GM10847 (cell line): Measurements from ENCODE around the gene REX1BD.

Experiments used
- POLR2A ChIP-seq: IDR thresholded peaks from 2 replicates; pipeline ENCODE4 v1.6.1; 2011; ENCODE audit not compliant: insufficient read length; ENCODE audit errors: extremely low read depth

REX1BD gene

DNA sequence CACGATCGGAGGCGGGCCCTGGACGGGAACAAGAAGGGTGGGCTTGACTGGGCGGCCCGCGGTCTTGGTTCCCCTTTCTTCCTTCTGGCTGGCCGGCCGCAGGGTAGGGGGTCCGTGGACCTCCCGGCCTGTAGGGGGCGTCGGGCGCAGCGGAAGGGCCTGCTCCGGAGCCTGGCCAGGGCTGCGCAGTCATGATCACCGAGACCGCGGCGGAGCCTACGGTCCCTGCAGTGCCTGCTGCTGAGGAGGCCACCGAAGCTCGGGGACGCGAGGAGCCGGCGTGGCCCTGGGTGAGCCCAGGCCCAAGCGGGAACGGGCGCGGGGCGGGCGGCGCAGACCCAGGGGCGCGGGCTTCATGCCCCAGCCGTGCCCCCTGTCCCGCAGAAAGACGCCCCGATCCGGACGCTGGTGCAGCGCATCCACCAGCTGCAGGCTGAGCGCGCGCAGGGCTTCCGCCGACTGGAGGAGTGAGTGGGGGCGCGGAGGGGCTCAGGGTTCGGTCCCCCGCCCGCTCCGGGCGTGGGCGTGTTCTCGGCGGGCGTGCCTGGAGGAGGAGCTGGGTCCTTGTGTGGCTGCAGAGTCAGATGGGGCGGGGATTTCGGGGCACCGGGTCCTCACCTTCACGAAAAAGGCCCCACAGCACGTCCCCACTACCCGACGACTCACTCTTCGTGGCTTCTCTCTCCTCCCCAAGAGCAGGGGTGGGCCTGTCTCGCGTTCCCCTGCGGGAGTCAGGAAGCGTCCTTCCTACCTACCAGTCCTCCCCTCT is at the start of gene REX1BD:
TSS of gene REX1BD (plus strand) at position 188 of the 769 bp plus-strand sequence. CDS start at position 192, 4 bp downstream.
- peak; percentile 78 for TF ChIP-seq POLR2A

DNA sequence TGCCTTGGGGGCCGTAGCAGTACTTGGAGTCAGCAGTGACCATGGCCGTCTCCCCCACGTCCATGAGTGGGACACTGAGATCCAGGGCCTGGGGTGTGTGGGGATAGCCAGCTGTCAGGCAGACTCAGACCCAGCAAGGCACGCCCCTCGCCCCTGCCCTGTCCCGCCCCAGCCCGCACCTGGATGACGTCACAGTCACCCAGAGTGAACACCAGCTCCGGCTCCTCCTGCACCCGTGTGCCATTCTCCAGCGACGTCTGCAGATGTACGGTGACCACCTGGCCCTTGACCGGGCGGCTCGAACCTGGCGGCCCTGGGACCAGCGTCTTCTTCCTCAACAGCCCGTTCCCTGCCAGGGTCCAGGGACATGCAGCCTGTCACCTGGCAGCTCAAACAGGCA is 49.2 kb upstream of the REX1BD start:
- TF ChIP-seq POLR2A: no peak

DNA sequence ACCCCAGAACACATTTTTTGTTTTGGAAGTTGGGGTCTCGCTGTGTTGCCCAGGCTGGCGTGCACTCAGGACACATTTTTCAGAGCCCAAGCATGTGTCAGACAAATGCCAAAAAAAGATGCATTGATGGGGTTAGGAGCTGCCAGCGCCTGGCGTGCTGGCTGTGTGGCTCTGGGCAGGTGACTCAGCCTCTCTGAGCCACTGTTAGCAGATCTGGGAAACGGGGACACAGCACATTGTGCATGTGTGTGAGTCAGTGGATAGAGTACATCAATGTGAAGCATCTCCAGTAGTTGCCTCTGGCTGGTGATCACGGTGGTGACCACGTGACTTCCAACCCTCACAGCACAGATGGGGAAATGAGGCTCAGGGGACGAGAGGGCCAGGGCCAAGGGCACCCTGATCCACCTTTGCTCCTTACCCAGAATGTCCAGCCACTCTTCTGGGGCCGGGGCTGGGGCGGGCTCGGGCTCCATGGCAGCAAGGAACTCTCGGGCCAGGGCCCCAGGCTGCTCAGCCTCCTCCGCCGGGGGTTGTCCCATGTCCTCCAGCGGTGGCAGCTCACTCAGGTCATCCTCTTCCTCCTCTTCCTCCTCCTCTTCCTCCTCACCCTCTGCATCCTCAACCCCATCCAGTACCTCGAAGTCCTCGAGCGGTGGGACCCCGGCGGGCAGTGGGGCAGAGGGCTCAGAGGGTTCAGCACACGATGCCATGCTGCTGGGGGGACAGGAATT is 47.2 kb upstream of the REX1BD start:
- TF ChIP-seq POLR2A: no peak

DNA sequence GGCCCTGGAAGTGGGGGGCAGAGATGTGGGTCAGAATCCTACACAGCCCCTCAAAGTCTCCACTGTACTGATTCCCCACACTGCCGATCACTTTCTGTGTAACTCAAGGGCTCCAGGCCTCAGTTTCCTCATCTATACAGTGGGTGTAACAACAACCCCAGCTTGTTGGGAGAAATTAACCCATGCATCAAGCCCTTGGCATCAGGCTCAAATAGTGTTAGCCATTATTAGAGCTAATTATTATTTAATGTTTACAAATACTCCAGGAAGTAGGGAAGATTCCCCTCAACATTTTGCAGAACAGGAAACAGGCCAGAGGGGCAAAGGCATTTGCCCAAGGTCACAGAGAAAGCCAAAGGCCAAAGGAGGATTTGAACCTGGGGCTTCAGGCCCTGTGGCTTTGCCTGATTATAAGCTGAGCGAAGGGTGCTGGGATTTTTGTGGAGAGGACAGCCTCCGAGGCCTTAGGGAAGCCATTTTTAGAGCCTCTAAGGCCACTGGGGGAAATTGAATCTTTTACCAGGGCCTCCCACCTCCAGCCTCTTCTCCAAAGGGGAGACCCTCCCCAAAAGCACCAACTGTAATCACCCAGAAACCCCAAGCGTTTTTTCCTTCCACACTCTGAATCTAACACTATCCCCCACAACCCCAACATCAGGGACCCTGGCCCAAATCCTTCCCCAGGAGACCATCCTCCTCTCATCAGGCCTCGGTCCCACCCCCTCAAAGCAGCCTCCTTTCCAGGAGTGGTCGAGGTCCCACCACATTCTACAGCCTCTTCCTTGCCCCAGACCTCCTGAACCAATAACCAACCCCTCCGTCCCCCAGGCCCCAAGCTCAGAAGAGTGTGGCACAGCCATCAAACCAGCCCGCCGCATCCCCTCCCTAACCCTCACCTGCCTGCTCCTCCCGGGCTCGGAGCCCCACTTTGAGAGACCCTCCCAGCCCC is 46.3 kb upstream of the REX1BD start:
- no peak for TF ChIP-seq POLR2A

DNA sequence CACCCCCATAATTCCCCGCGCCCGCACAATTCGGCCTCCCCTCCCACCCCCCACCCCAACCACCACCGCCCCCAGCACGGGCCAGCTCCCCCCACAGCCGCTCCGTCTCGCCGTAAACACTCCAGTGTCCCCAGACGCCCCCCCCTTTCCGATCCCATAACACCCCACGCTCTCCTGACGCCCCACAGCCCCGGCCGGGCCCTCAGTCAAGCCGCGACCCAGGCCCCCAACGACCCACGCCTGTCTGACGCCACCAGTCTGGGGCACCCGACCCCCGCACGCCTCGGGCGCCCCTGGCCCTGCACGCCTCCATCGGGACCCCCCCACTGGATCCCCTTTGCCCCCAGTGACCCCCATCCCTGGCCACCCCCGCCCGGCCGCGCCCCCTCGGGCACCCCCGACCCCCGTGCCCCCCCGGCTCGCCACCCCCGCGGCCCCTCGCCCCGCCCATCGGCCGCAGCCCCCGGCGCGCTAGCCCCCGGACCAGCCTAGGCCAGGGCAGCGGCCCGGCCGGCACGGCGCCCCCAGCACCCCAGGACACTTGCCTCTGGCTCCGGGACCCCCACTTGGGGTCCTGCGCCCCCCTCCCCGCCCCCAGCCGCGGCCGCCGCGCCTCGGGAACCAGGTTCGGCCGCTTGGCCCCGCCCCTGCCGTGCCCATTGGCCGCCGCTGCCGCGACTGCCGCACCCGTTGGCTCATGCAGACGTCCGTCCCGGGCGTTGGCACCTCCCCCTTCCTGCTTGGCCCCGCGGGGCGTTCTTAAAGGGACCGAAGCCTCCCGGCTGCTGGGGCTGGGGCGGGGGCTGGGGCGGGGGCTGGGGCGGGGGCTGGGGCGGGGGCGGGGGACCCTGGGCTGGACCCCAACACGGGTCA is 45.4 kb upstream of the REX1BD start, which contains the start of gene FKBP8:
TSS of gene FKBP8 (minus strand) at position 633 of the 873 bp plus-strand sequence. CDS start 1,603 bp downstream, outside the sequence.
- no peak for TF ChIP-seq POLR2A

DNA sequence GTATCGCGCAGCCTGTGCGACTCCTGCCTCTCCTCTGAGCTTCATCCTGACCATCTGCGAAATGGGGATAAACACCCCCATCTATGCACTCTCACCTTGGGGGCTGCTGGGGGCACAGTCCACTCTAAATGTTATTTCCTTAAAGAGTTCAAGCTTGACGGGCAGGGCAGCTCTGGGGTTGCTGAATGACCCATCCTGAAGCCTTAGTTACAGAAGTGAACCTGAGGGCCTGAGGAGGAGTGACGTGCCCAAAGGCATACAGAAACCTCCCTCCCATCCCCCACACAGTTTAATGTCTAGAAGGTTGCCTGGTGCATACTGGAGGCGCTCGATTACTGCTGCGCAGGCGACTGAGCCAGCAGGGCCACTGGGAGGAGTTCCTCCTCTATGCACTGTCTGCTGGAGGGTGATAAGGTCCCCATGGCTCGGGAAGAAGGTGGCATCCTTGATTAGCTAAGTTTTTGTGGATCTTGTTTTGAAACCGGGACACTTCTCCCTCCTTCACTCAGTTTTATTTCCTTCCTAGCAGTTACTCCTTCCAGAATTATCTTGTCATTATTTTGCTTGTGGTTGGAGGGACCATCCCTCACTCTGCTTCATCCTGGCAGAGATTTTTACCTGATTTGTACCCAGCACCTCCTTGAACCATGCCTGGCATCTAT is 44.7 kb upstream of the REX1BD start:
- peak; percentile 25 for TF ChIP-seq POLR2A

DNA sequence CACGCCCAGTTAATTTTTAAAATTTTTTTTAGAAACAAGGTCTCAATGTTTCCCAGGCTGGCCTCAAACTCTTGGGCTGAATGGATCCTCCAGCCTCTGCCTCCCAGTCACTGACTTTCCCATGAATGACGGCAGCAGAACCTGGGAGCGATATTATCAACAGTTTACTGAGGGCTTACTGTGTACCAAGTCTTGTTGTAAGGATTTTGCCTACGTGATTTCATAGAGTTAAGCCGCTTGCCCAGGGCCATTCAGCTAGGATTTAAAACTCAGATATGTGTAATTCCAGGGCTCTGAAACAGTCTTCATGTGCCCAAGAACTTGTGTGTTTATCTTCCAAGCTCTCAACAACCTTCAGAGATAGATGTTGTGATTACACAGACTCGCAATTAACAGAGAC is 37.0 kb upstream of the REX1BD start:
- TF ChIP-seq POLR2A: no peak

DNA sequence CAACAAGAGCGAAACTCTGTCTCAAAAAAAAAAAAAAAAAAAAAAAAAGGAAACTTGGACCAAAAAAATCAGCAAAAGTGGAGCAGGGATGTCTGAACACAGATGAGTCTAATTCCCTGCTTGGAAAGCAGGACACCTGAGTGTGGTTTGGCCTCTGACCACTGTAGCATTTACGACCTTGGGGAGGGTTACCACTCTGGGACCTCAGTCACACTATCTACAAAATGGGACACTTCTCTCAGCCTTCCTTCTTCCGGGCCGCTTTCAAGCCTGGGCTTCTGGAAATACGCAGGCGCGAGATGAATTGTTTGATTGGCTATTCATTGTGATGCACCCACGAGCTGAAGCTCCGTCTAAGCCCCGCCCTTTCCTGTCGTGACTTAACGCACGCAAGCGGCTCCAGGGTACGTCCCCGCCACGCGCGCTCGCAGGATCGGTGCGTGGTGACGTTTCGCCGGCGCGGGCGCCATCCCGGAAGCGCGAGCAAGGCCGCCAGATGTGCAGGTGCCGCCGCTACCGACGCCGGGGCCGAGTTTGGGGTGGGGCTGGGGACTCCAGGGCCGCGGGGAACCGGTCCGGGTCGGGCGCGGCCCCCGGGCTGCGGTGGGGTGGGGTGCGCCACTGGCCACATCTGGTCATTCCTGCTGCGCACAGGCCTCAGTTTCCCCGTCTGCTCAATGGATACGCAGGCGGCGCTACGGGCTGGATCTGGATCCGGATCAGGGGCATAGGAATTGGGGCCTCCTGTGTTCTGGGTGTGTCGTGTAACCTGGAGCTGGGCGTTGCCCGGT is 31.0 kb upstream of the REX1BD start, which contains the start of gene KXD1:
TSS of gene KXD1 (plus strand) at position 460 of the 791 bp plus-strand sequence. CDS start 4,187 bp downstream, outside the sequence.
- TF ChIP-seq POLR2A: peak; percentile 90

DNA sequence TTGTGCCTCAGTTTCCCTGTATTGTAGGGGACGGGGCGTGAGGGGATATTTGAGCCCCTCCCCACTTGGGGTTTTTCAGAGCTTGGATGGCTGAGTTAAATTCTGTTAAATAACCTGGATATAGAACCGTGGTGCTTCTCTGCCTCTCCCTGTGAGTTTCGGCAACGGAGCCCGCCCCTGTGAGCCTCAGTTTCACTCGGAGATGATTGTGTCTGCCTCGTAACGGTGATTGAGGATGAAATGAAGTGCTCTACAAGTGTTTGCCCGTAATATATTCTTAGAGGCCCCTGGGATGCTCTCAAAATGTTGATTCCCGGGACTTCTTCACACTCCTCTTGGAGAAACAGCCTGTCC is 30.4 kb upstream of the REX1BD start:
- TF ChIP-seq POLR2A: no peak

DNA sequence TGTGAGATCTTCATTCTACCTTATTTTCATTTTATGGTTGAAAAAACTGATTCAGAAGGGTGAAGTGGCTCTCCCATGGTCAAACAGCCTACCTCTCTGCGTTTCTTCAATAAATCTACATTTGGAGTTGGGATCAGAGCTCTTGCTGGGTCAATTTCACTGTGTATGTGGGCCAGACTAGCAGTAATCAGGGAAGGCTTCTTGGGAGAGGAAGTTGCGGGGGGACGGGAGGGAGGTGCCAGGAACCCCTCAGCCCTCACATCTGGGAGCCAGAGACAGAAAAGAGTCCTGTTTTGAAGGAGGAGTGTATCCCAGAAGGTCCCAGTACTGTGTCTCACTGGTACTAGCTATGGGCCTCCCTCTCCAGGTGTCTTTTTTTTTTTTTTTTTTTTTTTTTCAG is 30.0 kb upstream of the REX1BD start:
- no peak for TF ChIP-seq POLR2A

DNA sequence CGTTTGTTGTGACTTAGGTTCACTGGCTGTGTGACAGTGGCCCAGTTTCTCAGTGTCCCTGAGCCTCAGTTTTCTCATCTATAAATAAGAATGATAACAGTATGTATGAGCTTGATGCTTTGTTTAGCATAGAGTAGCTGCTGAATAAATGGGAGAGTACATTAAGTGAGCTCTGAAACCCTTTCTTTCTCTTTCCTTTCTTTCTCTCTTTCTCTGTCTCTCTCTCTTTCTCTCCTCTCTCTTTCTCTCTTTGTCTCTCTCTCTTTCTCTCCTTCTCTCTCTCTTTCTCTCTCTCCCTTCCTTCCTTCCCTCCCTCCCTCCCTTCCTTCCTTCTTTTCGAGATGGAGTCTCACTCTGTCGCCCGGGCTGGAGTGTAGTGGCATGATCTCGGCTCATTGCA is 28.9 kb upstream of the REX1BD start:
- no peak for TF ChIP-seq POLR2A

DNA sequence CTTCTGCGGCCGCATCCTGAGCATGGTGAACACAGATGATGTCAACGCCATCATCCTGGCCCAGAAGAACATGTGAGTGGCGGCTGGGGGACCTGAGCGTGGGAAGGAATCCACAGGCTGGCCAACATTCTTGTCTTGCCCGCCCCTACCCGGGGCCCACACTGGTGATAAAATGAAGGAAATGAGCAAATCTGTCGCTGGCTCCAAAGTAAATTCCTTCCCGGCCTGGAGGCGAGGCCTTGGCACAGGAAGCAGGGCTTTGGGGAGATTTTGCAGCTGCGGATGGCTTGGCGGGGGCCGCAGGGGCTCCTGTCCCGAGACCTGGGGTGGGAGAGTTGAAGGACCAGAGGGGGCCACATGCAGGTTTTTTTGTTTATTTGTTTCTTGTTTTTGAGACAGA is 26.5 kb upstream of the REX1BD start:
- TF ChIP-seq POLR2A: no peak

DNA sequence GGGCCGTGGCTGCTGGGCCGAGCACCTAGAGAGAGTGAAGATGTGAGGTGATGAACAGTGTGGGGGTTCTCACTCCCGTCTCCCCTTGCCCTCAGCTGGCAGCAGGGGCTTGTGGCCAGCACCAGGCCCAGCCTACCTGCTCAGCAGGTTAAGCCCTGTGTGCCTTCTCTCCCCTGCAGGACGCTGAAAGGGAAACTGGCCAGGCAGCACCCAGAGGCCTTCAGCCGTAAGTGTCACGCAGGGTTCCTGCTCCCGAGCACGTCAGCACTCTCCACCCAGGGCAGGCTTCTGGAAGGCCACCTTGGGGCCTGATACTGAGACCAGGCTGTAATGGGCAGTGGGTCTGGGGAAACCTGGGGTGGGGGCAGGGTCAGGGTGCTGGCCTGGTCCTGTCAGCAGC is 21.6 kb upstream of the REX1BD start:
- no peak for TF ChIP-seq POLR2A
